GM21737 (cell line): ENCODE results near the gene CSNK1D.

Experiments
- ATAC-seq: cut with Tn5 transposase; IDR thresholded peaks from one replicate; pipeline ENCODE4 v1.9.1; 2021; ENCODE audit warnings: mild to moderate bottlenecking, moderate library complexity; ENCODE audit not compliant: unreplicated experiment

CSNK1D gene

DNA sequence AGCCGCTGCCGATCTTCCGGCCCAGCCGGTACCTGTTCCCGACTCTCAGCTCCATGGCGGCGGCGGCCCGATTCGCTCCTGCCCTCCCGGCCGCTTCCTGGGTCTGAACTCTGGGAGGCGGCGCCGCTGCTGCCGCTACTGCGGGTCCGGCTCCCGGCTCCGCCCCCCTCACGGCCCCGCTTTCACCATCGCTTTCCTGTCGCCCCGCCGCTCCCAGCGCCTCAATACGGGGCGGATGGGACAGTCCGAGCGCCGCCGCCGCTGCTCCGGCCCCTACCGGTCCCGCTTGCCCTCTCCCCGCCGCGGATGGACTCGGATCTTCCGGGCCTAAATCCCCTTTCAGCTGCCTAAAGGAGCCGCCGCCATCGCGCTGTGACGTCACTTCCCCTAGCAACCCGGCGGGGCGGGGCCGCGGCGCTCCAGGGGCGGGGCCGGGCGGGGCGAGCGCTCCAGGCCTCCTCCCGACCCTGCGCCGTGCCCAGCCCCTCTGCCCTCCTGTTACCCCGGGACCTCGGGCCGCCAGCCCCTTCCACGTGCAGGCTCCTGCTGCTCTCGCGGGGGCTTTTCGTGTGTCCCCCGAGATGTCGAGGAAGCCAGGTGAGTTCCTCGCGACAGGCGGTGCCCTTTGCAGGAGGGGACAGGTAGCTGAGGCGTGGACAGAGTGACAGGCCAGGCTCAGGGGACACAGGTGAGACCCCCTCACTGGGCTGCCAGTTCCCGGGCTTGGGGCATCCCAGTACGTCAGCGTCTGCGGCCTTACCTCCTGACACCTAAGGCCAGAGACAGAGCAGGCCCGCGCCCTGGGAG, at the start of gene CSNK1D:
TSS of gene CSNK1D (minus strand) at position 374 of the 807 bp plus-strand sequence. CDS start at position 55, 319 bp downstream.
- peak; percentile 66 for ATAC-seq

DNA sequence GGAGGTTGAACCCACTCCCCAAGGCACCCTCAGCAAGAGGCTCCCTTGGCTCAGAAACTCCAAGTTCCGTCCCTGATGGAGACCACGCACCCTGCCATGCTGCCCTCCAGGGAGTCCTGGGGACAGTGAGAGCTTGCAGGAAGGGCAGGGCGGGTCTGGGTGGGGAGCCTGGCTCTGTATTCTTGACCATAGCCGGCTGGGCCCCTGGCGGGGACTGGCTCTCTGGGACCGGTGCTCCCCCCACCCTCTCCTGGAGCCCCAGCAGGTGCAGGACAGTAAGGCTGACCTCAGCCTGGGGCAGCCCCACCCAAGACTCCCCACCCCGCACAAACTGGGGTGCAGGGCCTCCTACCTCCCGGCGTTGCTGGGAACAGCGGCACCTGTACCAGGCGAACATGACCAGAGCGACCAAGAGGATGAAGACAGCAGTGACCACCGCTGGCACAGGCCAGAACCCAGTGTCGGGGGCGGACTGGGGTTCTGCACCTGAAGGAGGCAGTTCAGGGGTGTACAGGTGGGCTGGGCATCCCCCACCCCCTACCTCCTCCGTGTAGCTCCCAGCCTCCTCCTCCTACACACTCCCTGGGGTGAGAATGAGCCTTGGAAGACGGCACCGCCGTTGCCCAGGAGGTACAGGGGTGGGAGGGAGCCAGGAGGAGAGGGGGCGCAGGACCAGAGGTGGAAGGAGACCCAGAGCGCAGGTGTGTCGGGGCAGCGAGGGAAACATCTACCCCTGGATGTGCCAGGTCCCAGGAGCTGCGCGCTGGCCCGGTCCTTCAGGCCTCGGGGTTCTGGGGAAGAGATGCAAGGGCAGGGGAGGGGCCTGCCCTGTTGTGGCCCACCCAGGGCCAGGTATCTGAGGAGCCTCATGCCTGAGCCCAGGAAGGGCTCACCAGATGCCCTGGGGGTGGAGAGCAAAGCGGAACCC, 49.3 kb upstream of the CSNK1D start:
- no peak for ATAC-seq

DNA sequence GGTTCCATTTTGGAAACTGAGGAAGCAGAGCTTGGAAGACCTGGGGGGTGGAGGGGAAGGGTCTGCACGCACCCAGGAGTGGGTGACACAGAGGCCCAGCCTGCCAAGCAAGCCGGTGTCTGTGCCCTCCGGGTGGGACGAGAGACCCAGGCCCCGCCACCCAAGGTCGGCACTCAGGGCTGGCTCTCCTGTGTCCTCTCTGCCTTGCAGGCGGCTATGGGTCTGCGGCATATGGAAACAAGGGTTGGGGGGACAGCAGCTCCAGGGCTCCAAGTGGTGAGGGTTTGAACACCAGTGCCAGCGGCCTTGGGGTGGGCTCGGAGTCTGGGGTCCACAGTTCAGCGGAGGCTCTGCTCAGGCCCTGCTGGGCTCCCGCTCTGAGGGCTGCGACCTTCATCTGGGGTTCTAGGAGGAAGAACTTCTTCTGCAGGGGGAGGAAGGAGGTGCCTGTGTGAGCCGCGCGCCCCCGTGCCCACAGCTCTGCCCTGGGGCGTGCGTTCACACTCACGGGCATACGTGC, 48.5 kb upstream of the CSNK1D start:
- ATAC-seq: no peak

DNA sequence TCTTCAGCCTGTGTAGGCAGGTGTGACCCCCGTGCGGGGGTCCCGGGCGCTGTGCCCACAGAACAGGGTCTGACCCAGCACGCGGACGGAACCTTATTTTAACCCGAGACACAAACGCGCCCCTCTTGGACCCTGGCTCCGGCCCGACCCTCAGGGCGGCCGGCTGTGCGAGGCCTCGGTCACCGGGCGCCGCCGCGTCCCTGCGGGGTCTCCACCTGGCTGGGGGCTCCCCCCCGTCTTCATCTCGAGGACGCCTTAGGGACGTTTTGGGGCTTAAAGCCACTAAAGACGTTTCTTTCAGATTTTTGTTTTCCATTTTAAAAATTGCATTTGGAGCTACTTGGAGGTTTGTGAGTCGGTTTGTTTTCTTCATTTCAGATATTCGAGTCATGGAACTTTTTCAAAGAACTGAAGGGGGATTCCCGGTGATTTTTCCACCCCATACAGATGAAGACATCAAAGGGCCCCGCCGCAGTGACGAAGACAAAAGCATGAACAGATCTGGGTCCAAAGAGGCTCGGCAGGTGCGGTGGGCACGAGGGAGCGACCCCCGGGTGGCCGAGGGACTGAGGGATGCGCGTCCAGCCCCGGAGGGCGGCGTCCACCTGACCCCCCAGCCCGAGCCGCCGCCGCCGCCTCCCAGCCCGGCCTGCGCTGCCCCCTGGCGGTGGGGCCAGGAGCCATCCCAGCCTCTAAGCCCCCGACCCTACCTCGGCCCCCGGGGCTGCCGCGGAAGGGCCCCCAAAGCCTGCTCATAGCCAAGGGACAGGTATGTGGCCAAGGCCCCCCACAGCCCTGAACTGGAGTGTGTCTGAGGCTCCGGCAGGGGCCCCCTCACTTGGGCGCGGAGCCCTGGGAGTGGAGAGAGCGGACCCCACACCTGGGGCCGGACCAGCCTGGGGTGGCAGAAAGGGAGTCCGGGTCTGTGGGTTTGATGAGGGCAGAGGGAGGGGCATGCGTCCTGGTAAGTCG, 47.7 kb upstream of the CSNK1D start:
- no peak for ATAC-seq

DNA sequence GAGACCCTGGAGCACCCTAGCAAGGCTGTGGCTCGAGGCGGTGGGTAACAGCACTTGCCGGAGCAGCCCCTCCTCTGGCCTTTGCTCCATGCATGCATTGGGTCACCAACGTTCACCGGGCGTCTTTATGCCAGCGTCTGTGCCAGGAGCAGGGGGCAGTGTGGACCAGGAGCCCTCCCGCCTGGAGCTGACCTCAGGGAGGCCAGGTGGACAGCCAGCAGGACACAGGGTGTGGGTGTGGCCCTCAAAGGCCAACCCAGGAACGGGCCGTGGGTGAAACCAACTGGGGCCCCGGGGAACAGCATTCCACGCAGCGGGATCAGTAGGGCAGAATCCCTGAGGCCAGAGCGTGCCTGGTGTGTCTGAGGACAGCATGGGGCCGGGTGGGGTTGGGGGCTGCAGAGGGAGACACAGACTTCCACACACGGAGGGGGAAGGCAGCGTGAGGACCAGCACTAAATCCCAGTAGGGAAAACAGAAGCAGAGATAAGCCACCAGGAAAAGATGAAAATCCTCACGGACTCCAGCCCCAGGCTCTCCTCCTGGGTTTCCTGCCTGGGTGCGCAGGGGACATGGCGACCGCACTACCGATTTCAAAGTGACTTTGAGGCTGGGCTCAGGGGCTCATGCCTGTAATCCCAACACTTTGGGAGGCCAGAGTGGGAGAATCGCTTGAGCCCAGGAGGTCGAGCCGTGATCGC, 46.8 kb upstream of the CSNK1D start:
- no peak for ATAC-seq

DNA sequence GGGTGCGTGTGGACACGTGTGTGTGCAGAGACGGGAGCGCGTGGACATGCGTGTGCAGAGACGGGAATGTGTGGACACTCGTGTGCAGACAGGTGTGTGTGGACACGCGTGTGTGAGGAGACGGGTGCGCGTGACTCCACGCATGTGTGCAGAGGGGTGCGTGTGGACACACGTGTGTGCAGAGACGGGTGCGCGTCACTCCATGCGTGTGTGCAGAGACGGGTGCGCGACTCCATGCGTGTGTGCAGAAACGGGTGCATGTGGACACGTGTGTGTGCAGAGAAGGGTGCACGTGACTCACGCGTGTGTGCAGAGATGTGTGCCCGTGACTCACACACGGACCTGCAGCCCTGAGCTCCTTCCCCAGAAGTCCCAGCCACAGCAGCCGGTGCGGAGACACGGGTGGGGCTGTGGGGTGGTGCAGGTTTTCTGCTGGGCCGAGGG, 46.1 kb upstream of the CSNK1D start:
- ATAC-seq: no peak

DNA sequence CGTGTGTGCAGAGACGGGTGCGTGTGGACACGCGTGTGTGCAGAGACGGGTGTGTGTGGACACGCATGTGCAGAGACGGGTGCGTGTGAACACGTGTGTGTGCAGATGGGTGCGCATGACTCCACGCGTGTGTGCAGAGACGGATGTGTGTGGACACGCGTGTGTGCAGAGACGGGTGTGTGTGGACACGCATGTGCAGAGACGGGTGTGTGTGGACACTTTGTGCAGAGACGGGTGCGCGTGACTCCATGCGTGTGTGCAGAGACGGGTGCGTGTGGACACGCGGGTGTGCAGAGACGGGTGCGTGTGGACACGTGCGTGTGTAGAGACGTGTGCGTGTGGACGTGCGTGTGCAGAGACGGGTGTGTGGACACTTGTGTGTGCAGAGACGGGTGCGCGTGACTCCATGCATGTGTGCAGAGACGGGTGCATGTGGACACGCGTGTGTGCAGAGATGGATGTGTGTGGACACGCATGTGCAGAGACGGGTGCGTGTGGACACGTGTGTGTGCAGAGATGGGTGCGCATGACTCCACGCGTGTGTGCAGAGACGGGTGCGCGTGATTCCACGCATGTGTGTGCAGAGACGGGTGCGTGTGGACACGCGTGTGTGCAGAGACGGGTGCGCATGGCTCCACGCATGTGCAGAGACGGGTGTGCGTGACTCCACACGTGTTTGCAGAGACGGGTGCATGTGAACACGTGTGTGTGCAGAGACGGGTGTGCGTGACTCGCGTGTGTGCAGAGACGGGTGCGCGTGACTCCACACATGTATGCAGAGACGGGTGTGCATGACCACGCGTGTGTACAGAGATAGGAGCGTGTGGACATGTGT, 45.5 kb upstream of the CSNK1D start:
- no peak for ATAC-seq

DNA sequence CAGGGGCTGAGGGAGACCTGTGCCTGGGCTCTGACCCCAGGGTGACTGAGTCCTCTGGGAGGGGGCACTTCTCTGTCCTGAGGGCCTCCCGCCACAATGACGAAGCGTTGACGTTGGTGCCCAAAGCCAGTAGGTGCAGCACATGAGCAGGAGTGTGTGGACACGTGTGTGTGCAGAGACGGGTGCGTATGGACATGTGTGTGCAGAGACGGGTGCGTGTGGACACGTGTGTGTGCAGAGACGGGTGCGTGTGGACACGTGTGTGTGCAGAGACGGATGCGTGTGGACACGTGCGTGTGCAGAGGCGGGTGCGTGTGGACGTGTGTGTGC, 44.6 kb upstream of the CSNK1D start:
- no peak for ATAC-seq

DNA sequence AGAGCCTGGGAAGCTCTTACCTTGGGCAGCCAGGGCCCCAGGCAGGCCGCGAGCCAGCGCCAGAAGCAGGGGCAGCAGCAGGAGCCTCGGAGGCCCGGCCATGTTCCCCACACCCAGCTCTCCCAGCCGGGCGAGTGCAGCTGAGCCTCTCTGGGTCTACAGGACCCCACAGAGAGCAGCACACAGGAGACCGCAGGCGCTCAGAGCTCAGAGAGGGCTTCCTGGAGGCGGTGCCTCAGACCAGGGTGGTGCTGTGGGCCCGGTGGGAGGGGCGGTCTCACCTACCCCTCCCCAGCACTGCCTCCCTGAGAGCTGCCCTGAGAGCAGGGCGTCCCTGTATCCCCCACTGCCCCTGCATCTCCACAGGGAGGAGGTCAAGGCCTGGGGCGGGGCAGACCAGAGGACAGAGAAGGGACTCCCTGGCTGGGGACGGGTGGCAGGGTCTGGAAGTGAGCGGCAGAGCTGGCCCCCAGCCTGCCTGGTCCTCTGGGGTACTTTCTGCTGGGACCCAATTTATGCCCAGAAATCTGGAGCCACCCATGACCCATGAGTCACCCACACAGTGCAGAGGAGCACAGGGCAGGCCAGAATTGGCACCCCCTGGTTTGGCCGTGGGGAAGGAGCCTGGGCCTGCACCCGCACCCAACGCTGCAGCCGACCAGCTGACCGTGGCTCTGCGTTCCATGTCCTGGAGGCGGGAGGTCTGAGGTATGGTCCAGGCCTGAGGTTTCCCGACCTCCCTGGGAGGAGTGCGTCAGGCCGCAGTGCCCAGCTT, 44.1 kb upstream of the CSNK1D start, which contains the start of gene CD7:
TSS of gene CD7 (minus strand) at position 215 of the 775 bp plus-strand sequence. CDS start at position 102, 113 bp downstream.
- no peak for ATAC-seq

DNA sequence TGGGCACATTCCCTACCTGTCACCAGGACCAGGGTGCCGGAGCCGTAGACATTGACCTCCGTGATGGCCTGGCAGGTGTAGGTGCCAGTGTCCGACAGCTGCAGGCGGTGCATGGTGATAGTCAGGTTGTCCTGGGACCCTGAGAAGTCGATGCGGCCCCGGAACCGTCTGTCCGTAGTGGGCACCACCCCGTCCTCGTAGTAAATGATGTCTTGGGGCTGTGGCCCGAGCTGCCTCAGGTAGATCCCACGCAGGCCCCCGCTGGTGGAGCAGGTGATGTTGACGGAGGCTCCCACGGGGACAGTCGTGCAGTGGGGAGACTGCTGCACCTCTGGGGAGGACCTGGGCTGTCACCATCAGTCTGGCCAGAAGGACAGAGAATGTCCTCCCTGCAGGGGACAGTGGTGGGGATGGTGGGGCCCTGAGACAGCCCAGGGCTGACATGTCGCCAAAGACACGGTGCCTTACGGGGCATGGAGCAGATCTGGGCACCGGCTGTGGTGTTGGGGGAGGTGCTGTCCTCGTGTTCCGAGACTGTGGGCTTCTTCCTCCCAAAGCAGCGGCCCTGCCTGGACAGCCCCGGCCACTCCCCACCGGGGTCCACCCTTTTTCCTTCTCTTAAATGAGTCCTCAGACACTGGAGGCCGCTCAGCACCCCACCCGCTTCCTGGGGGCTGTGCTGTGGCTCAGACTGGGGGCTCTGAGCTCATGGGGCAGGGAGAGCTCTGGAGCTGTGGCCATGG, 43.3 kb upstream of the CSNK1D start:
- no peak for ATAC-seq

DNA sequence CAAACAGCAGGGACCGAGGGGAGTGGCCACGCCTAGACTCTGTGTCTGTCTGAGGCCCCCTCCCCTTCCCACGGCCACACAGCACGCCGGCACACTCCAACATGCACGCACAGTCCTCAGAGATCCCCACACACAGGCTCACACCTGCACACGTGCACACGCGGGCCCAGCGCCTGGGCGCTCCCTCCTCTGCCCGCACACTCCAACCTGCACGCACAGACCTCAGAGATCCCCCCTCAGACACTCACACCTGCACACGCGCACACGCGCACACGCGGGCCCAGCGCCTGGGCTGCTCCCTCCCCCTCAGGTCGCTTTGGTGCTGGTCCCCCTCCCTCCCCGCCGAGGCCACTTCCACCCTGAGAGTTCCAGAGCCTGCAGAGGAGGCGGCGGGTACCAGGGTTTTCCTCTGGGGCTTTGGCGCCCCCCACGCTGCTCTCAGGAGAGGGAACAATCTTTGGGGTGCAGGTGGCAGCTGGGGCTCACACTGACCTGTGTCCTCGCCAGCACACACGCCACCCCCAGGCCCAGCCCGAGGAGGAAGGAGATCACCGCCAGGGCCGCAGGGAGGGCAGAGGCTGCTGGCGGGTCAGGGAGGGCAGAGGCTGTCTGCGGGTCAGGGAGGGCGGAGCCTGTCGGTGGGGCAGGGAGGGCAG, 42.3 kb upstream of the CSNK1D start:
- ATAC-seq: no peak

DNA sequence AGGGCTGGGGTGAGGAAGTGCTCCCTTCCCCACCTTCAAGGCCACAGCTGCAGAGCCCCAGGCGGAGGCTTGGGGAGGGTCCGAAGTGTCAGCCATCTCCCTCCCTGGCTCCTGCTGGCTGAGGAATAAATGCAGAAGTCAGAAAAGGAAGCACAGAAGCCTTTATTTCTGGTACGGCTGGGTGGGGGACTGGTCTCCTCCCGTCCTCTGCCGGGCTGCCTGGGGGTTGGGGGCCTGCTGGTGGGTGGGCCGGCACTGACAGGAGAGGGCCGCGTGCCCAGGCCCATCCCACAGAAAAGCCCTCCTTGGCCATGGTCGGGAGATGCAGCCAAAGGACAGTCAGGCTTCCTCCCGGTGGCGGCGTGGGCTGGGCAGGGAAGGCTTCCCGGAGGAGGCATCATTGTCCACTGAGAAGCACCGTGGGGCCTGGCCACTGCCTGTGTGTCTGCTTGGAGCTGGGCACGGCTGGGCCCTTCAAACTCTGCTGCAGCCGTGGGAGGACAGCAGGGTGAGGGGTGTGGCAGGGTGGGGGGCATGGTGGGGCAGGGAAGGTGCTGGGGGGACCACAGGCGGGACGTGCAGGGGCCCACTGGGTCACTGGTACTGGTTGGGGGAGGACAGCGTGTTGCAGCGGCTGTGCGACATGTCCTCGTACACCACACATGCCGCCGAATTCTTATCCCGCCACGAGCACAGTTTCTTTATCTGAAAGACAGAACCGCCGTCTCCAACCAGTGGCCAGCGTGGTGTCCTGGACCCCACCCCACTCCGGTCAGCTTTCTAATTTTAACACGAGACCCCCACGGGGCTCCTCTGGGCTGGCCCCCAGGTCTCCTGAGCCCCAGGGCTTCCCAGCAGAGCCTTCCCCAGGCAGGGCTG, 41.5 kb upstream of the CSNK1D start:
- ATAC-seq: no peak

DNA sequence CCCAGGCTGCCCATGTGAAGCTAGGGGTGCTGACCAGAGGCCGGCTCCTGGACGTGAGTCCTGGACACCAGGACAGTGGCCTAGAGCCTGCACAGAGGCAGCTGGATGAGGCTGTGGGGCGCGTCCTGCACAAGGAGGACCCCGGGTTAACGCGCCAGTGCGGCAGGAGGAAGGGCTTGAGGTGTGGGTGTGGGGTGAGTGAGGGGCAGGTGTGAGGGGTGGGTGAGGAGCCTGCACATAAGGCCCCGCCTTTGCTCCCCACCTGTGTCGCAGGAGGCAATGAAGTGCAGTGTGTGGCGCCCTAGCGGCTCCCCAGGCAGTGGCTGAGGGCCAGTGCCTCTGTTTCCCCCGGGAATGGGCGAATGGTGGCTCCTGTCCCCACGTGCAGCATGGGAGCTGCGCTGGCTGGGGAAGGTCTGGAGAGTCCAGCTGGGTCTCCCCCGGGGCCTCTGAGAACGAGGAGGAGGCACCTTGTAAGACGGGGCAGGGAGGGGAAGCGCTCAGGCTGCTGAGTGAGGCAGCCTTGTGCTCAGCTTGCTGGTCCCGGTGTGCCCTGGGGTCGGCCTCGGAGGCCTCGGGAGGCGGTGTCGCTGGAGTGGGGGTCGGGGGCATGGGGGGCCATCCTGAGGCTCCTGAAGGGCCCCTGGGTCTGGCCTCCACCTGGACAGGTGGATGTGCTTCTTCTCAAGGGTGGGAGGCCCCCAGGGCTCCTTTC, 40.7 kb upstream of the CSNK1D start:
- no peak for ATAC-seq

DNA sequence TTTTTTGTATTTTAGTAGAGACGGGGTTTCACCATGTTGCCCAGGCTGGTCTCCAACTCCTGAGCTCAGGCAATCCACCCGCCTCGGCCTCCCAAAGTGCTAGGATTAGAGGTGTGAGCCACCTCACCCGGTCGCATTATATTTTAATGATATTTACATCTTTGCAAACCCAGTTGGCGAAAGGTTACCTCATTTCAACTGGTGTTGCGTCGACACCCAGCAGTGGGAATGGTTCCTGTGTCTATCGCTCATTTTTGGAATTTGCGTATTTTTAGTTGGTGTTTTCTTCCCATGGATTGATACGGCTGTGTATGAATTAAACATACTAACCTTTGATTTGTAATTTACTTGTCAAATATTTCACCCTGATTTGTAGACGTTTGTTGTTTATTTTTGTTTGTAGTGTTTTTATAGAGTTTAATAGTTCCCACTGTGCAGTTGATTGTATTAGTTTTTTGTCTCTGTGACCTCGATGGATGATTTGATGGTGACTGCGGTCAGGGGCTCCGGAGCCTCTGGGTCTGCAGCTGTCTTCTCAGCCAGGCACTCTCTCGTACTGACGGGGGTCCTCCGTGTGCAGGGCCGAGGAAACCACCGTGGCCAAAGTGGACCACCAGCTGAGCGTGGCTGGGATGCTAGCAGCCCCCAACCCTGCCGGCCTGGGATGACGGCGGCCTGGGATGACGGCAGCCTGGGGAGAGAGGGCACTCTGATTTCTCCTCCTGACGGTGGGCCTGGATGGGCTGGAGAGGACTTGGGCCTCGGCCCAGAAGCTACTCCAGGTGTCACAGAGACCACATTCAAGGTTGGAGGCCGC, 39.9 kb upstream of the CSNK1D start:
- ATAC-seq: no peak
